Left kidney (tissue), 2 donors: ENCODE measurements around the gene TIMM13. TPM values are rescaled to one million over a fixed set of nuclear protein-coding genes. Genes with fewer than 3 reads are reported as not detected.

ENCODE experiments used
- DNase-seq: peaks from one replicate; pipeline ENCODE4 v3.0.0-alpha.2; 2013
- polyA plus RNA-seq: library from polyadenylated mRNA; unstranded; fragments of 120-200 nt; gene quantifications from one replicate; pipeline ENCODE4 v1.2.1, GENCODE V29; 2013; ENCODE audit not compliant: insufficient read length

TIMM13 gene
- polyA plus RNA-seq, 1 donor: 50.6 TPM

GRCh38 chr19:2457394-2458037 lies 30.1 kb upstream of the TIMM13 start:
- no peak for DNase-seq

DNA sequence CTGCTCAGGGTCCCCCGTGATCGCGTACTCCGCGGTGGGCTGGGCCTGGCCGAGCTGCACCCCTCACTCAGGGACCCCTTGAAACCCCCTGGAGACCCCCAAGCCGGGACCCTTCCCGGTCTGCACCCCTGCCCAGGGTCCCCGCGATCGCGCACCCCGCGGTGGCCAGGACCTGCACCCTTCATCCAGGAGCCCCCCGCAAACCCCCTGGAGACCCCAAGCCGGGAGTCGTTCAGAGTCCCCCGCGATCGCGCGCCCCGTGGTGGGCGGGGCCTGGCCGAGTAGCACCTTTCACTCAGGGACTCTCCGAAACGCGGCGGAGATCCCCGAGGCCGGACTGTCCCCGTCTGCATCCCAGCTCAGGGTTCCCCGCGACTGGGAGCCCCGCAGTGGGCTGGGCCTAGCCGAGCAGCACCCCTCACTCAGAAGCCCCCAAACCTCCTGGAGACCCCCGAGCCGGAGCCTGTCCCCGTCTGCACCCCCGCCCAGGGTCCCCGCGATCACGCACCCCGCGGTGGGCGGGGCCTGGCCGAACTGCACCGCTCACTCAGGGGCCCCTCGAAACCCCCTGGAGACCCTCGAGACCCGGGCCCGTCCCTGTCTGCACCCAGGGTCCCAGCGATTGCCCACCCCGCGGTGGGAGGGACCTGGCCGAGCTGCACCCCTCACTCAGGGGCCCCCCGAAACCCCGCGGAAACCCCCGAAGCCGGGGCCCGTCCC lies 28.6 kb upstream of the TIMM13 start:
- DNase-seq: no peak

DNA sequence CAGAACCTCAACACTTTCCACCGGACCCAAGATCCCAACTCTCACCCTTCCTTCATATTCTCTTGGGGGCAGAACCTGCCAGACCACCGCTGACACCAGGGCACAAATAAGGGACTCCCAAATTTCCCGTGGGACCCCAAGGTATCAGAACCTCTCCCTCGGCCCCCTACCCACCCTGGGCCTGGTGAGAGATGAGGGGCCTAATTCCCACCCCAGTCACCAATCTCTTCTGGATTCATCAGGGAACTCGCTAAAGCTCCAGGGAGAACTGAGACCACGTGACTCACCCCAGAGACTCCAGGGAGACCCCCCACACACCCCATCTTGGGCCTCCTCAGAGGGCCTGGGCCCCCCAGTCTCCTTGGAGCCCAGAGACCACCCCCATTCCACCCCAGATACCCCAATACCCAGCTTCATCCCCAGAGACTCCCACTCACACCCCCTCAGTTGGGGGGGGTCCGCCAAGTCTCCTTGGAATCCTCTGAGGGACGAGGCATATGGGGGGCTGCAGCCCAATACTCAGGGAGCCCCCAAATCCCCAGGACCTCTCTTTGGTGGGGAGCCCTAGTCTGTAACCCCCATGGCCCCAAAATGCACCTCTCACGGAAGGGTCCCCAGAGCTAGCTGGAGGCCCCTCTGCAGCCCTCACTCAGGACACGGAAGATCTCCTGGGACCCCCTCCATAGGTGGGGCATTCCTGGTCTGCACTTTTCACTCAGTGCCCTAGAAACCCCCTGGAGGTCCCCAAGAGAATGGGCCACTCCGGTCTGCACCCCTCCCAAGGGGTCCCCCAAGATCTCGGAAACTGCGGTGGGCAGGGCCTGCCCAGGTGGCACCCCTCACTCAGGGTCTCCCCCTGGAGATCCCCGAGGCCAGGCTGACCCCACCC lies 27.8 kb upstream of the TIMM13 start:
- no peak for DNase-seq

GRCh38 chr19:2454199-2454961 lies 27.0 kb upstream of the TIMM13 start:
- DNase-seq: no peak

DNA sequence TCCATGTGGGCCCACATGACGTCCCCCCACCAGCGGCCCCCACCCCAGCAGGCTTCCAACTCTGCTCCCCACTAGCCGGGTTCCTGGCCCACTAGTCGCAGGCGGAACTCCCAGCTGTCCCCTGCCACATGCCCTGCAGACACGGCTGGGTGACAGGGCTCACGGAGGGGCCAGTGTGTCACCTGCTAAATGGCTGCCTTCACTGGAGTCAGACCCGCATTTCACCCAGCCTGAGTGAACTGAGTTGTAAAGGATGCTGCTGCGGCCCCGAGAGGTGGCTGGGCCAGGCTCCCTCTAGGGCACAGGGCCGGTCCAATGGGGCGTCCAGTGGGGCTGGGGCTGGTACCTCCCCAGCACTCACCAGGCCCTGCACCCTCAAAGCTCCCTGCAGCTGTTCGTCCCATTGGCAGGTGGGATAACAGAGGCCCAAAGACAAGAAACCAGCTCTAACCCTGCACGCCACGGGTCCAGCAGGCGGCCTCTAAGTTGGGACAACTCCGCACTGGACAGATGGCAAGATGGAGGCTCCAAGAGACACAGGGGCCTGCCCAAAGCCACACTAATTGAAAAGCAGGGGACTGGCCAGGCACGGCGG lies 26.1 kb upstream of the TIMM13 start:
- DNase-seq: no peak

GRCh38 chr19:2451741-2452140 lies 24.4 kb upstream of the TIMM13 start:
- no peak for DNase-seq

DNA sequence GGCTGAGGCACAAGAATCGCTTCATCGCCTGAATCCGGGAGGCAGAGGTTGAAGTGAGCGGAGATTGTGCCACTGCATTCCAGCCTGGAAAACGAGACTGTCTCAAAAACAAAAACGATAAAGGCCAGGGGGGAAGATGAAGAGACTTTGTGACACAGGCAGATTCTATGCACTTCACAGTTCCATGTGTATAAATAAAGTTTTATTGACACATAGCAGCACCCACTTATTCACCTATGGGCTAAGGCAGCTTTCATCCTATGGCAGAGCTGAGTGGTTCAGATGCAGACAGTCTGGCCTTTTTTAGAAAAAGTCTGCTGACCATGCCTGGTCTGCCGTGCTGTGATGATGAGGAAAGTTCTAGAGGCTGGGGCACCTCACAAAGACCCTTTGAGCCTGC lies 23.8 kb upstream of the TIMM13 start:
- DNase-seq: no peak

GRCh38 chr19:2449019-2449418 lies 21.6 kb upstream of the TIMM13 start:
- DNase-seq: no peak

DNA sequence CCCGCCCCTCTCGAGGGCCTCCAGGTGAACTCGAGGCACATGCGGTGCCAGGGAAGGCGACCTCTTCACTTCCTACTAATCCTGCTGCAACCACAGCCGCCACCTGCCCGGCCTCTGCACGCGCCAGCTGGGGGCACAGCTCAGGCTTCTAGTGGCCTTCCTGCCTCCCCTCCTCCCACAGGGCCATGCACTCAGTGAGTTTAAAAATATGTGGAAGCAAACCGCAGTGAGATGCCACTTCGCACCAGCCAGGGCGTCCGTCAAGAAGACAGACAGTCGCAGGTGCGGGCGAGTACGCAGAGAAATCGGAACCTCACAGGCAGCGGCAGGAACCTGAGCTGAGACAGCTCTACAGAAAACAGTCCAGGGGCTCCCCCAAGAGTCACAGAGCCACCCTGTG lies 19.0 kb upstream of the TIMM13 start:
- DNase-seq: no peak

- no peak for DNase-seq
These were observed 17.0 kb upstream of the TIMM13 start for GRCh38 chr19:2444251-2445002.

DNA sequence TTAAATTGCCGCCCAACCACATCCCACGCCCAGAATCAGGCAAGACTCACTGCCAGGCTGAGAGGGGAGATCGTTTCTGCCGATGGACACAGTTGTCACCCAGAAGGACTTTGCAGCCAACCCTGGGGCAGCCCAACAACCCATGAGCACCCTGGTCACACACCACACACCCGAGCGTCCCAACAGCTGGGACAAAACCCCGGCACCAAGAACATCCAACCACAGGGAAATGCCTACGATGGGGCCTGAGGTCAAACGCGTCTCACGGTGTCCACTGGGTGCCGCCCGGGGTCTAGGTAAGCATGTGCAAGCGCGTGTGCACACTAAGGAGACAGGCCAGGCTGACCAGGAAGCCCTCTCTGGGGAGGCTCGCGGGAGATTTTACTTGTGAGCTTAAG lies 16.4 kb upstream of the TIMM13 start:
- no peak for DNase-seq

- DNase-seq: no peak
These were observed 15.9 kb upstream of the TIMM13 start for GRCh38 chr19:2443116-2443784.

DNA sequence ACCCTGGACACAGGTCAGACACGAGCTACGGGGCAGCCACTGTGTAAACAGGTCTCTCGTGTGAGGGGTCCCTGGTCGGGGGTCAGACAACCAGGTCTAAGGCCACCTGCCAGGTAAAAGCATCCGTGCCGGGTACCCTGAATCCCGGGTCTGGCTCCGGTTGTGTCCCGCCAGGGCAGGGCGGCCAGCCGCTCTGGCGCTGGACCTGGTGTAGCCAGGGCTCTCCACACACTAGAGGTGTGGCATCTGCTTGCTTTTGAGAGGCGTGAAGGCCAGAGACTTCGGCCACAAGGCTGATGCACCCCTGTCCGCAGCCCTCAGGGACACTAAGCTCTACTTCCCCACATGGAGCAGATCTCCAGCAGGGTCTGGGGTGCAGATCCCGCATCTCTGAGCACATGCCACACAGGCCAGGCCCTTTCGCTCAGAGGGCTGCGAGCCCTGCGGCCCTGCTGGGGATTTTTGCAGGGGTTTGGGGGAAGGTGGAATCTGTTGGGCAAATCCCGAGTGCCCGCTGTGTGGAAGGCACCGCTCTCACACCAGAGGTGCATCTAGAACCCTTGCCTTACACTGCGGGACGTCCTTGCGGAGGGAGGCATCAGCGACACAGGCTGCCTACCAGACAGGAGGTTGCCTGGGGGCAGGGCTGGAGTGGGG lies 13.8 kb upstream of the TIMM13 start:
- DNase-seq: no peak

DNA sequence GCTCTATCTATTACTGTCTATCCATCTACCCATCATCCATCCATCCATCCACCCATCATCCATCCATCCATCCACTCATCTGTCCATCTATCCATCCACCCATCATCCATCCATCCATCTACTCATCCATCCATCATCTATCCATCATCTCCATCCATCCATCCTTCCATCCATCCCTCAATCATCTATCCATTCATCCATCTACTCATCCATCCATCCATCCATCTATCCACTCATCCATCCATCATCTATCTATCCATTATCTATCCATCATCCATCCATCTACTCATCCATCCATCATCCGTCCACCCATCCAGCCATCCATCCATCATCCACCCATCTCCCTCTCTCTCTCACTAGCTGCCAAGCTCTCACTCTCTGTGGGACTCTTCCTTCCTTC lies 13.1 kb upstream of the TIMM13 start:
- DNase-seq: no peak

DNA sequence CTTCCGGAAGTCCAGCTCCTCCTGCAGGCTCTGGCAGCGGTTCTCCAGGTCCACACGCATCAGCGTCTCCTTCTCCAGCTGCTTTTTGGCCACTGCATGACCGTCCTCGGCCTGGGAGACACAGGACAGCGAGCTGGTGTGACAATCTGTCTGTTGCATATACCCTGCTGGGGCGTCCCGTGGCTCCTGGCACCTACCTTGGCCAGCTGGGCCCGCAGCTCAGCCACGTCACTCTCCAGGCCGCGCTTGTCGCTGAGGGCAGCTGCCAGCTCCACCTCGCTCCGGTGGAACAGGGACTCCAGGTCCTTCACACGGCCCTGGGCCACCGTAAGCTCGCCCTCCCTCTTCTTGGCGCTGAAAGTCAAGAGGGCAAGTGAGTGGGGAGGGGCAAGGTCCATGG lies 10.8 kb upstream of the TIMM13 start:
- DNase-seq: no peak

GRCh38 chr19:2436926-2437325 lies 9.5 kb upstream of the TIMM13 start:
- no peak for DNase-seq

DNA sequence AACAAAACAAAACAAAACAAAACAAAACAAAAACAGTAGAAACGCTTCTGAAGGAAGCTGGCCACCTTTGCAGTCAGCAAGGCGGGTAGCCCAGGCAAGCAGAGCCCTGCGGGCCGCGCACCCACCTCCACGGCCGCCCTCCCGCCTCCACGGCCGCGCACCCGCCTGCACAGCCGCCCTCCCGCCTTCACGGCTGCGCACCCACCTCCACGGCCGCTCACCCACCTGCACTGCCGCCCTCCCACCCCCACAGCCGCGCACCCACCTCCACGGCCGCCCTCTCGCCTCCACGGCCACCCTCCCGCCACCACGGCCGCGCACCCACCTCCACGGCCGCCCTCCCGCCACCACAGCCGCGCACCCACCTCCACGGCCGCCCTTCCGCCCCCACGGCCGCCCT lies 9.0 kb upstream of the TIMM13 start:
- DNase-seq: no peak

- DNase-seq: no peak
These were observed 7.4 kb upstream of the TIMM13 start for GRCh38 chr19:2434721-2435265.

- DNase-seq: no peak
These were observed 6.9 kb upstream of the TIMM13 start for GRCh38 chr19:2434267-2434666.

GRCh38 chr19:2433854-2434253 lies 6.5 kb upstream of the TIMM13 start:
- no peak for DNase-seq
